ENCODE results near the gene FPR2.

- no peak for TF ChIP-seq EZH2 (IDR thresholded peaks at IDR 0.05; ENCODE audit: low read depth)
- TF ChIP-seq CTCF (conservative IDR thresholded peaks at IDR 0.05), result no peak
Measured at GRCh38 chr19:51772977-51773376, 12.0 kb downstream of the FPR2 start.

Data from PC-9 (cell line).